ENCODE results near the gene SORCS2. TPM values are rescaled to one million over a fixed set of nuclear protein-coding genes. Genes with fewer than 3 reads are reported as not detected.

The SORCS2 gene
- total RNA-seq, 4 donors from 2014 or later: 0.48 to 1.8 (median 0.68) TPM; not detected in 1

- in situ Hi-C loops (cut with MboI; ENCODE audit: low pct_ligation_motif_present in 1 of 4, low pct_unique_long_range_greater_than_20kb in 1 of 4, low sequenced_read_pairs in 3 of 4) (no loop called here), intact Hi-C loops (cut with DNase I; ENCODE audit: low total_unique reads) (no loop called here)
- H3K36me3 ChIP-seq: no peaks in the 10 kb centered on the region
- H3K4me3 ChIP-seq: no peak overlapping the region
- no peak overlapping the region for H3K27ac ChIP-seq
- no peaks in the 10 kb centered on the region for H3K27me3 ChIP-seq
- TF ChIP-seq CTCF (IDR thresholded peaks at IDR 0.05) (no peak), EP300 (IDR thresholded peaks at IDR 0.05; ENCODE audit: low read depth) (no peak)
- H3K9me3 ChIP-seq: no peaks in the 10 kb centered on the region
- DNase-seq: no peak
- 85 to 88% methylated on average over 1 to 14 of the region's 14 CpGs for WGBS, 2 donors (ENCODE audit: low coverage in 1 of 2)
- H3K4me1 ChIP-seq: no peaks in the 10 kb centered on the region
Measured at GRCh38 chr4:7607156-7607910, 415.0 kb downstream of the SORCS2 start.

DNA sequence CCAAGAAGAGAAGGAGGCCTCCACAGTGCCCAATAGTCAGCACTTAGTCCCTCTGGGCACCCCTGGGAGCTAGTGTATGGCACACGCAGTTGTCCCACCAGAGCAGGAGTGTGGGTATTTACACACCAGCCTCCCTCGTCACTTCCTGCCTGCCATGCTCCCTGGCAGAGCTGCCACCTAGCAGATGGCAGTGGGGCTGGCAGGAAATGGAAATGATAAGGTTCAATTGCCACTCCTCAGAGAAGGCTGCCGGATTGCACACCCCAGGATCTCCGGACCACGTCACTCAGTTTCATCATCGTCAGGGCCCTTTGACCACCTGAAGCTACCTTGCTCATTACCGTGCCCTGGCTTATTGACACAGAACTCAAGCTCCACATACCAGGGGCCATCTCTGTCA is 415.7 kb downstream of the SORCS2 start:
- Histone ChIP-seq H3K27me3 (no peaks in the 10 kb centered on the region), H3K4me3 (no peak overlapping the region), H3K9me3 (no peaks in the 10 kb centered on the region), H3K36me3 (no peaks in the 10 kb centered on the region), H3K4me1 (no peaks in the 10 kb centered on the region), H3K27ac (no peak overlapping the region)
- intact Hi-C loops (cut with DNase I; ENCODE audit: low total_unique reads) (no loop called here), in situ Hi-C loops (cut with MboI; ENCODE audit: low pct_ligation_motif_present in 1 of 4, low pct_unique_long_range_greater_than_20kb in 1 of 4, low sequenced_read_pairs in 3 of 4) (no loop called here)
- WGBS, 2 donors (ENCODE audit: low coverage in 1 of 2): 56% methylated on average over 7 of the region's 7 CpGs; no CpG with 5 or more reads in 1 of the 2 donors
- DNase-seq: no peak
- TF ChIP-seq POLR2AphosphoS5 (IDR thresholded peaks at IDR 0.05) (no peak), EP300 (IDR thresholded peaks at IDR 0.05; ENCODE audit: low read depth) (no peak), POLR2A (IDR thresholded peaks at IDR 0.05) (no peak), CTCF (IDR thresholded peaks at IDR 0.05) (no peak)

DNA sequence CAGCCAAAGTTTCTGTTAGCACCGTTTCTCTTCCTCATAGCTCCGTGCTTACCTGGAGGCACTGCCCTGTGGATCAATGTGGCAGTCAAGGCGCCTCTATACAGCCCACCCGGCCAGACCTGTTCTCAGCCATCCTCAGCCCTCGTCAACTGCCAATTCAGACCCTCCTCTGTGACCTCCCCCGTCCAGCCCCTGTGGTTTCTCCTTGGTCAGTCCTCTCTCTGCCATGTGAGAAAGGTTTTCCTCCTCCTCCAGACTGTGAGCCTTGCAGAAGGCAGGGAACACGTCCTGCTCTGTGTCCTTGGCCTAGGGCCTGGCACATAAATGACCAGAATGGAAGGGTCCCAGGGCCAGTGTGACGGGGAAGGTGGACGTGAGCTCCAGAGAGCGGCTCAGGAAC is 417.0 kb downstream of the SORCS2 start:
- TF ChIP-seq CTCF (IDR thresholded peaks at IDR 0.05) (no peak), EP300 (IDR thresholded peaks at IDR 0.05; ENCODE audit: low read depth) (no peak), POLR2AphosphoS5 (IDR thresholded peaks at IDR 0.05) (no peak), POLR2A (IDR thresholded peaks at IDR 0.05) (no peak)
- intact Hi-C loops (cut with DNase I; ENCODE audit: low total_unique reads) (no loop called here), in situ Hi-C loops (cut with MboI; ENCODE audit: low pct_ligation_motif_present in 1 of 4, low pct_unique_long_range_greater_than_20kb in 1 of 4, low sequenced_read_pairs in 3 of 4) (no loop called here)
- no peak overlapping the region for H3K27ac ChIP-seq
- H3K4me3 ChIP-seq: no peak overlapping the region
- H3K27me3 ChIP-seq: no peaks in the 10 kb centered on the region
- H3K4me1 ChIP-seq: no peaks in the 10 kb centered on the region
- H3K9me3 ChIP-seq: no peaks in the 10 kb centered on the region
- 27 to 64% methylated on average over 2 to 10 of the region's 10 CpGs for WGBS, 2 donors (ENCODE audit: low coverage in 1 of 2)
- DNase-seq: no peak
- H3K36me3 ChIP-seq: no peaks in the 10 kb centered on the region

DNA sequence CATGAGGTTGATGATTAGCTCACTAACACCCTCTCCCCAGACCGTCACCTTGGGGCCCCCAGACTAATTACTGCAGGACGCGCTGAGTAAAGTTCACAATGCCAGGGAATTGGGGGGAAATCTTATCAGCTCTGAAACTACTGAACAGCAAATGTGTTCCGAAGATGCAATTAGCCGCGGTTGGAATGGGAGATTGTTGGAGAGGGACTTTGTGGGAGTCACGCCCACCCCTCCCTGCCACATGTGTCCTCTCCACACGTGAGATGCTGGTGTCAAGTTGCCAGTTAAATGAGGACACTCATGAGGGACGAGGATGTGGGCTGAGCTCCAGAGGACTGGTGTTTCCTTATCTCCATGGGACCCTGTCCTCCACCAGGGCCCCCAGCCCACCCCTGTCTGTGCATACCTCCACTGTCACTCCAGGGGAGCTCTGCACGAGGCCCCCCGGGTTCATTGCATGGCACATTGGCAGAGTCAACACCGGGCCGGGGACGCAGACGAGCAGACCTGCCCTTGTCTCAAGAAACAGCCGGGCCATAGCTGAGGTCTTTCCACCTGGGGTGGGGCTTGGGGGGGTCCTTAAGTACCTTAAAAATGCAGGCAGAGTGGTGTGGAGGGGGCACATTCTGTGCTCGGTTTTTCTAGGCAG is 417.8 kb downstream of the SORCS2 start:
- no peak overlapping the region for H3K27ac ChIP-seq
- H3K36me3 ChIP-seq: no peaks in the 10 kb centered on the region
- TF ChIP-seq POLR2AphosphoS5 (IDR thresholded peaks at IDR 0.05): no peak
- TF ChIP-seq EP300 (IDR thresholded peaks at IDR 0.05; ENCODE audit: low read depth): no peak
- no peak for TF ChIP-seq CTCF (IDR thresholded peaks at IDR 0.05)
- TF ChIP-seq POLR2A (IDR thresholded peaks at IDR 0.05): no peak
- intact Hi-C loops (cut with DNase I; ENCODE audit: low total_unique reads) (no loop called here), in situ Hi-C loops (cut with MboI; ENCODE audit: low pct_ligation_motif_present in 1 of 4, low pct_unique_long_range_greater_than_20kb in 1 of 4, low sequenced_read_pairs in 3 of 4) (no loop called here)
- H3K27me3 ChIP-seq: no peaks in the 10 kb centered on the region
- DNase-seq: no peak
- H3K9me3 ChIP-seq: no peaks in the 10 kb centered on the region
- H3K4me3 ChIP-seq: no peak overlapping the region
- no peaks in the 10 kb centered on the region for H3K4me1 ChIP-seq
- 72% methylated on average over 17 of the region's 17 CpGs; no CpG with 5 or more reads in 1 of the 2 donors for WGBS, 2 donors (ENCODE audit: low coverage in 1 of 2)
